Measurements from ENCODE around the gene ACOXL.

DNA sequence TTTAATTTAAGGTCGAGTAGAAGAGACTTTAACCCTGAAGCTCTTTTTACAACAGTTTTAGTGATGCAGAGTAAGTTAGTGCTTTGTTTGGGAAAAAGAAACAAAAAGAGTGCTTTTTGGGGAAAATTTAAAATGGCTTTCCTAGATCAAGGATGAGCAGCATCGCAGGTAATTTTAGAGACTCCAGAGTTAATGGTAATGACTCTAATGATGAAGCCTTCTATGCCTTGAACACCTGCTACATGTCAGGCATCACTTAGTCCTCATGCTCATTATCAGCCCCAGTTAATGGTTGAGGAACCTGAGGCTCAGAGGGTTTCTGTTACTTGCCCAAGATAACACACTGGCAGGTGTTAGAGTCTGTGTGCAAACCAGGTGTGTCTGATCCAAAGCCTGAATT lies 167.8 kb downstream of the ACOXL start:
- TF ChIP-seq POLR2A (IDR thresholded peaks at IDR 0.05; ENCODE audit: low read length) = no peak
- TF ChIP-seq GATA1 (IDR thresholded peaks at IDR 0.05; ENCODE audit: low read depth, low read length) = no peak

All from erythroblast (primary cell).